GM12874 (cell line): ENCODE data around the gene FAH.

ENCODE experiments used
- TF ChIP-seq, protein P1 (sequence below): IDR thresholded peaks from 2 replicates; pipeline ENCODE4 v1.5.1; 2011; ENCODE audit warnings: low read depth, mild to moderate bottlenecking, control low read depth, low read length, moderate library complexity; ENCODE audit not compliant: insufficient read depth

Gene FAH

DNA sequence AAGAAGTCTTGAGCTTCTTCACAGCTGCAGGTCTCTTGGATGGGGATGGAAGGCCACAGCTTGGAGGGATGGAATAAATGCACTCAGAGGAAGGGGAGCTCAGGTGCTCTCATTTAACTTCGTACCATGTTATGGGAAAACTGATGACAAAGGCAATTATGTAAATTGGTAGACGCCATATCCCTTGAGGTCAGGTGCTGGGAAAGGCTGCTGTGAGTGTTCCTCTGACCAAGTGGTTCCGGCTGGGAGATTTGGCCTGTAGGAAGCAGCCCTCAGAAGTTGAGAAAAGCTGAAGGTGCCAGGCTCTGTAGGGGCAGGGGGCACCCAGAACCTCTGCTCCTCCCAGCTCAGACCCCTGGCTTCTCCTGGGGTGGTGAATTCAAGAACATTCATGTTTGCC, 47.1 kb downstream of the FAH start:
- TF ChIP-seq, protein P1, sequence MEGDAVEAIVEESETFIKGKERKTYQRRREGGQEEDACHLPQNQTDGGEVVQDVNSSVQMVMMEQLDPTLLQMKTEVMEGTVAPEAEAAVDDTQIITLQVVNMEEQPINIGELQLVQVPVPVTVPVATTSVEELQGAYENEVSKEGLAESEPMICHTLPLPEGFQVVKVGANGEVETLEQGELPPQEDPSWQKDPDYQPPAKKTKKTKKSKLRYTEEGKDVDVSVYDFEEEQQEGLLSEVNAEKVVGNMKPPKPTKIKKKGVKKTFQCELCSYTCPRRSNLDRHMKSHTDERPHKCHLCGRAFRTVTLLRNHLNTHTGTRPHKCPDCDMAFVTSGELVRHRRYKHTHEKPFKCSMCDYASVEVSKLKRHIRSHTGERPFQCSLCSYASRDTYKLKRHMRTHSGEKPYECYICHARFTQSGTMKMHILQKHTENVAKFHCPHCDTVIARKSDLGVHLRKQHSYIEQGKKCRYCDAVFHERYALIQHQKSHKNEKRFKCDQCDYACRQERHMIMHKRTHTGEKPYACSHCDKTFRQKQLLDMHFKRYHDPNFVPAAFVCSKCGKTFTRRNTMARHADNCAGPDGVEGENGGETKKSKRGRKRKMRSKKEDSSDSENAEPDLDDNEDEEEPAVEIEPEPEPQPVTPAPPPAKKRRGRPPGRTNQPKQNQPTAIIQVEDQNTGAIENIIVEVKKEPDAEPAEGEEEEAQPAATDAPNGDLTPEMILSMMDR: no peak

DNA sequence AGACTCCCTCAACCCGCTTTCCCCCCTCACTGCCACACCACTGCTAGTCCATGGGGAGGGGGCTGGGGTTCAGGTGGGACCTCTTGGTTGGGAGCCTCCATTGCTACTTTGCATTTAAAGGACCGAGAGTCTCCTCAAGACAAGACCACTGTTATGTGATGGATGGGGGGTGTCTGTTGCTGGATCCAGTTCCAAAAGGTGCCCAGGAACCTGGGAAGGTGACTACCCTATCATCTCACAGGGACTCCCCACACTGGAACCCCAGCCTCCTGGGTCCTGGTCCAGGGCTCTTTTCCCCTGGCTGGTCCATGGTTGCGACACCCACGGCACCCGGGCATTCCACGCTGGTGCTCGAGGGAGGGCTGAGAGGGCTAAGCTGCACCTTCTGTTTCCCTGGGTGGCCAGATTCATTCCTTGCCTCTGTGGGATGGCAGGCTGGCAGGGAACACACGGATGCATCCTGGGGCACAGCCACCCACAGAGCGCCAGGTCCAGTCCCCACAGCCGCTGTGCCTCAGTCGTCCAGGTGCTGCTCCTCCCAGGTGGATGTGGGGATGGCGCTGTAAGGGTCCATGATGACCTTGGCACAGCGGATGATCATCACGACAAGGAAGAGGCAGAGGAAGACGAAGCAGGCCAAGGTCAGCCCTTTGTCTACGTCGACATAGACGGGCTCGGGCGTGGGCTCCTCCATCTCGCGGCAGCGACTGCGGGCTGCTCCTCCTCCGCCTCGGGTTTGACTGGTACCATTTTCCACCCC, 48.6 kb downstream of the FAH start:
- TF ChIP-seq, protein P1: no peak

DNA sequence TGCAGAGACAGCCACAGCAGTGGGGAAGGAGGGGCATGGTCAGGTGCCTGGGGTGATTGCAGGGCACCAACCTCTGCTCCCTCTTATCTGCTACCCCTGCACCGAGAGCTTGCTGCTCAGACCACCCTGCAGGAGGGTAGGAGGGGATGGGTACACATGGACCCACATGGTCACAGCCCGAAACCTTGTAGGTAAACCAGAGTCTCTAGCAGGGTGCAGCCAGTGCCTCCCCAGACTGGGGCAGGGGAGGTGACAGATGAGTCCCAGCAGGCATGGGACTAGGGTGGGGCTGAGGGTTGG, 49.2 kb downstream of the FAH start:
- TF ChIP-seq, protein P1: no peak

DNA sequence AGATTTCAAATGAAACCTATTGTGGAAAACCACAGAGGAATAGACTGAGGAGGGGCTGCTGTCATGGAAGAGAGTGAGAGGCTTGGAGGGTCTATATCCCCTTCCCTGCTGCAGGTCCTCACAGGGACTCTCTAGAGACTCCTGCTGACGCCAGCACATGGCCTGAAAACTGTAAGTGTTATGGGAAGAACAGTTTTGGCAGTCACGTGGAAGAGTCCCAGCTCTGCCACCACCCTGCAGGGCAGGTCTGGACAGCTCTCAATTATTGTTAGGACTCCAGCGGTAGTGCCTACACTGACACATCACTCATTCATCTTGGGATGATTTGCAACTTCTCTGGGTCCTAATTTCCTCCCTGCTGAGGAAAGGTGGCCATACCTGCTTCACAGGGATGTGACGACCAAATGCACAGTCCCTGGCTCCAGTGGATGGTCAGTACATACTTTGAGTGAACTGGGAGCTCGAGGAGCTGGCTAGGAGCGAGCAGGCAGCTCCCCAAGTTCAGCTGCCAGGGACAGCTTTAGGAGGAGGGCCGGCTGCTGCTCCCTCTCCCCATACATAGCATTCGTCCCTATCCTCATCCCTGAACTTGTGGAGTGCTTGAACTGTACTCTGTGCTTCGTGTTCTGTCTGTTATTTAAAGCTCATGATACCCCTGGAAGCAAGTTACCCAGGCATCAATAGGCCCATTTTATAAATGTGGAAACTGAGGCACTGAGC, 50.0 kb downstream of the FAH start:
- TF ChIP-seq, protein P1: no peak

DNA sequence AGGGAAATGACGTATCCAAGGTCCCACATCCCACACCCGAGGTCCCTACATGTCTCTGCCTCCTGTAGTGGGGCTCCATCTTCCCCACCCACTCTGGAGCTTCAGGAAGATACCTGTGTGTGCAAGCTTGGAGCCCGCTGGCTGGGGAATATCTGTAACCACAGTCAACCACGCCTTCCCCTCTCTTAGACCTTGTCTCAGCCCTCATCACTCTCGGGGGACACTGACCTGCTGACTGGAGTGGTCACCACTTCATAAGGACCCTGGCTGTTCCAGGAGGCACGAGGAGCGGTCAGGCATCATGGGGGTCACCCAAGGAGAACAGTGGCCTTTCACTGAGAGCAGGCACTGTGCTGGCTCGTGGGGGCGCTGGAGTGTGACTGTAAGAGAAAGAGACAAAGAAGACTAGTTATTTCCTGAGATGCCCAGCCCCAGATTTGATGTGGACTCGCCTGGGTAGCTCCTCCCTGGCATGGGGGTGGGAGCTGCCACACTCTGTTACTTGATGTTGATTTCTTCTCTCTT, 50.6 kb downstream of the FAH start:
- TF ChIP-seq, protein P1: no peak

DNA sequence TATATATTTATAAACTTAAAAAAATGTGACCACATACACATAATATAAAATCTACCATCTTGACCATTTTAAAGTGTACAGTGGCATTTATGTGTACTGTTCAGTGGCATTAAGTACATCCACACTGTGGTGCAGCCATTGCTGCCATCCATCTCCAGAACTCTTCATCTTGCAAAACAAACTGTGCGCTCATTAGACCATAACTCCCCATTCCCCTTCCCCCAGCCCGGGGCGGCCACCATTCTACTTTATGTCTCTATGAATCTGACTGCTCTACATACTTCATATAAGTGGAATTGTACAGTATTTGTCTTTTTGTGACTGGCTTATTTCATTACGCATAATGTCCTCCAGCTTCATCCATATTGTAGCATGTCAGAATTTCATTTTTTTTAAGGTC, 51.4 kb downstream of the FAH start:
- TF ChIP-seq, protein P1: no peak

DNA sequence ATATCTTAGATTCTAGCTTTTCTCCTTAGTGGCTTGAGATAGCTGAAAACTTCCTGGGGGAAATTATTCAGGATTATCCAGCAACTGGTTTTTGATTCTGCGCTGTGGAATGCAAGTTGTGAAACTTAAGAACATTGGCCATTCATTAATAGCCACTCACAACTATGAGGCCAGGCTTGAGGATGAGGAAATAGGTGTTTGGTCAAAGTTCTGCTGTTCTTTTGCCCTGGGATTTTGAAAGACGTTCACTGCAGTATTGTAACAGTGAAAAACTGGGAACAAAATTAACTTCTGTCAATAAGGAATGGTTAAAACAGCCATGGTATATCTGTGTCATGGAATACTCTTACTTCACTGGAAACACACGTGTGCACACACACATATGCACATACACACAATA, 55.1 kb downstream of the FAH start:
- TF ChIP-seq, protein P1: no peak
